GM18508 (cell line): ENCODE measurements around the gene SLC6A13.
"Not testable (repeated sequence)": the region's sequence is repeated elsewhere in the genome, so short reads cannot be mapped to it uniquely, and the experiment has no call there.

Experiments
- ATAC-seq: cut with Tn5 transposase; IDR thresholded peaks from one replicate; pipeline ENCODE4 v1.9.1; 2021; ENCODE audit warnings: moderate number of reproducible peaks; ENCODE audit not compliant: insufficient read depth, unreplicated experiment

Gene SLC6A13

GRCh38 chr12:220491-220890 is 42.1 kb downstream of the SLC6A13 start:
- no peak for ATAC-seq

GRCh38 chr12:219891-220352 is 42.7 kb downstream of the SLC6A13 start:
- ATAC-seq = no peak

- ATAC-seq = no peak
These were observed 43.7 kb downstream of the SLC6A13 start for GRCh38 chr12:218728-219590.

GRCh38 chr12:218221-218620 is 44.4 kb downstream of the SLC6A13 start:
- no peak for ATAC-seq

GRCh38 chr12:217029-217428 is 45.6 kb downstream of the SLC6A13 start:
- ATAC-seq = not testable (repeated sequence)

GRCh38 chr12:215116-215515 is 47.5 kb downstream of the SLC6A13 start:
- ATAC-seq = no peak

GRCh38 chr12:214003-214741 is 48.5 kb downstream of the SLC6A13 start, which contains the start of gene SLC6A12:
Gene SLC6A12, minus strand, starts transcription at chr12:214157. Its CDS starts 4,171 bp downstream, at chr12:209986.
- no peak for ATAC-seq

GRCh38 chr12:213527-213932 is 49.1 kb downstream of the SLC6A13 start:
- ATAC-seq = no peak

- no peak for ATAC-seq
These were observed 49.7 kb downstream of the SLC6A13 start for GRCh38 chr12:212715-213526.

GRCh38 chr12:212415-212714 is 50.3 kb downstream of the SLC6A13 start:
- no peak for ATAC-seq

- no peak for ATAC-seq
These were observed 50.8 kb downstream of the SLC6A13 start for GRCh38 chr12:211639-212414.

- no peak for ATAC-seq
These were observed 51.5 kb downstream of the SLC6A13 start for GRCh38 chr12:211142-211465.

- ATAC-seq = no peak
These were observed 52.1 kb downstream of the SLC6A13 start for GRCh38 chr12:210277-211141.

GRCh38 chr12:209851-210250 is 52.8 kb downstream of the SLC6A13 start:
- ATAC-seq = no peak

- ATAC-seq = no peak
These were observed 53.4 kb downstream of the SLC6A13 start for GRCh38 chr12:209246-209645.

- ATAC-seq = no peak
These were observed 53.8 kb downstream of the SLC6A13 start for GRCh38 chr12:208813-209212.

- ATAC-seq = no peak
These were observed 54.8 kb downstream of the SLC6A13 start for GRCh38 chr12:207804-208203.

- no peak for ATAC-seq
These were observed 55.7 kb downstream of the SLC6A13 start for GRCh38 chr12:206746-207440.

GRCh38 chr12:205026-205425 is 57.6 kb downstream of the SLC6A13 start:
- no peak for ATAC-seq
